SK-N-SH treated with all-trans-retinoic acid at 6 μM for 48 hours (cell line): ENCODE data around the gene TGM3.

ENCODE experiments used
- ATAC-seq: fragments of 200-7000 bp; cut with Tn5 transposase; 3 replicates; pipeline ENCODE4 v1.9.1; 2020; ENCODE audit warnings: mild to moderate bottlenecking, moderate library complexity
- ARNTL ChIP-seq: fragments of 450-650 bp; formaldehyde crosslinking; IDR thresholded peaks from 2 replicates; pipeline ENCODE4 v1.5.0; 2020; ENCODE audit warnings: low read depth, mild to moderate bottlenecking, moderate library complexity, borderline replicate concordance
- BACH2 ChIP-seq: fragments of 250-450 bp; sonication (Bioruptor Pico); IDR thresholded peaks from 2 replicates; pipeline ENCODE4 v1.9.0; 2021; ENCODE audit warnings: mild to moderate bottlenecking, borderline replicate concordance
- CREB5 ChIP-seq: fragments of 250-450 bp; sonication (Bioruptor Pico); IDR thresholded peaks from 2 replicates; pipeline ENCODE4 v1.5.1; 2020; ENCODE audit warnings: low read depth, mild to moderate bottlenecking, moderate library complexity
- CSDC2 ChIP-seq: fragments of 250-450 bp; sonication (Bioruptor Pico); IDR thresholded peaks from 2 replicates; pipeline ENCODE4 v1.5.0; 2020; ENCODE audit warnings: mild to moderate bottlenecking, moderate library complexity
- CSRNP3 ChIP-seq: fragments of 250-450 bp; sonication (Bioruptor Pico); IDR thresholded peaks from 2 replicates; pipeline ENCODE4 v1.5.1; 2021; ENCODE audit warnings: mild to moderate bottlenecking, moderate library complexity
- ESRRG ChIP-seq: fragments of 250-450 bp; sonication (Bioruptor Pico); IDR thresholded peaks from 2 replicates; pipeline ENCODE4 v1.6.1; 2021; ENCODE audit warnings: mild to moderate bottlenecking
- GLIS3 ChIP-seq: fragments of 250-450 bp; sonication (Bioruptor Pico); IDR thresholded peaks from 2 replicates; pipeline ENCODE4 v1.5.0; 2020; ENCODE audit warnings: mild to moderate bottlenecking, moderate library complexity
- ISL1 ChIP-seq: fragments of 250-450 bp; sonication (Bioruptor Pico); IDR thresholded peaks from 2 replicates; pipeline ENCODE4 v2.1.2; 2022; ENCODE audit warnings: mild to moderate bottlenecking, moderate library complexity
- OSR1 ChIP-seq: fragments of 250-450 bp; sonication (Bioruptor Pico); IDR thresholded peaks from 2 replicates; pipeline ENCODE4 v1.8.0; 2022; ENCODE audit warnings: moderate library complexity, mild to moderate bottlenecking, inconsistent platforms
- POU6F1 ChIP-seq: fragments of 250-450 bp; sonication (Bioruptor Pico); IDR thresholded peaks from 2 replicates; pipeline ENCODE4 v1.8.0; 2021; ENCODE audit warnings: low read depth, mild to moderate bottlenecking, moderate library complexity, borderline replicate concordance
- RARB ChIP-seq: fragments of 250-450 bp; sonication (Bioruptor Pico); IDR thresholded peaks from 2 replicates; pipeline ENCODE4 v1.8.0; 2021; ENCODE audit warnings: mild to moderate bottlenecking, moderate library complexity
- SNAI2 ChIP-seq: fragments of 250-450 bp; sonication (Bioruptor Pico); IDR thresholded peaks from 2 replicates; pipeline ENCODE4 v1.5.0; 2020; ENCODE audit warnings: mild to moderate bottlenecking, moderate library complexity
- TCF4 ChIP-seq: fragments of 250-450 bp; sonication (Bioruptor Pico); IDR thresholded peaks from 2 replicates; pipeline ENCODE4 v1.8.0; 2021; ENCODE audit warnings: mild to moderate bottlenecking, moderate library complexity, borderline replicate concordance
- TOX ChIP-seq: fragments of 250-450 bp; sonication (Bioruptor Pico); IDR thresholded peaks from 2 replicates; pipeline ENCODE4 v1.8.0; 2021; ENCODE audit warnings: mild to moderate bottlenecking, moderate library complexity, borderline replicate concordance
- ZNF70 ChIP-seq: fragments of 450-650 bp; formaldehyde crosslinking; IDR thresholded peaks from 2 replicates; pipeline ENCODE4 v1.5.0; 2020; ENCODE audit warnings: mild to moderate bottlenecking, moderate library complexity
- ZNF8 ChIP-seq: fragments of 450-650 bp; formaldehyde crosslinking; IDR thresholded peaks from 2 replicates; pipeline ENCODE4 v1.5.0; 2020; ENCODE audit warnings: mild to moderate bottlenecking, moderate library complexity
- TF ChIP-seq, protein P1 (sequence below): fragments of 250-450 bp; sonication (Bioruptor Pico); IDR thresholded peaks from 2 replicates; pipeline ENCODE4 v1.8.0; 2020; ENCODE audit warnings: mild to moderate bottlenecking, moderate library complexity, borderline replicate concordance
- TF ChIP-seq, protein P2 (sequence below): fragments of 250-450 bp; sonication (Bioruptor Pico); IDR thresholded peaks from 2 replicates; pipeline ENCODE4 v1.5.0; 2020; ENCODE audit warnings: mild to moderate bottlenecking, moderate library complexity

The TGM3 gene

DNA sequence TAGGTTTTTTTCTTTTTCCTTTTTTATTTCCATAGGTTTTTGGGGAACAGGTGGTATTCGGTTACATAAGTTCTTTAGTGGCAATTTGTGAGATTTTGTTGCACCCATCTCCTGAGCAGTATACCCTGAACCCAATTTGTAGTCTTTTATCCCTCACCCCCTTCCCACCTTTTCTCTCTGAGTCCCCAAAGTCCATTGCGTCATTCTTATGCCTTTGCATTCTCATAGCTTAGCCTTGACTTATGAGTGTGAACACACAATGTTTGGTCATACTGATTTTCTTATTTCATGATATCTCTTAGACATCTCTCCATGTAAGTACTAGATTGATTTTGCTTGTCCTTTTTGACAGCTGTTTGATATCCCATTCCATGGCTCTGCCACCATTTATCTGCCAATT lies 27.2 kb downstream of the TGM3 start:
- no peak for TF ChIP-seq CSDC2 (CRISPR knock-in tag)
- TF ChIP-seq TOX (CRISPR knock-in tag): no peak
- no peak for TF ChIP-seq TCF4 (CRISPR knock-in tag)
- no peak for TF ChIP-seq POU6F1 (CRISPR knock-in tag)
- TF ChIP-seq SNAI2: no peak
- TF ChIP-seq, all 23 proteins: peak for 0
- ATAC-seq: no peak

DNA sequence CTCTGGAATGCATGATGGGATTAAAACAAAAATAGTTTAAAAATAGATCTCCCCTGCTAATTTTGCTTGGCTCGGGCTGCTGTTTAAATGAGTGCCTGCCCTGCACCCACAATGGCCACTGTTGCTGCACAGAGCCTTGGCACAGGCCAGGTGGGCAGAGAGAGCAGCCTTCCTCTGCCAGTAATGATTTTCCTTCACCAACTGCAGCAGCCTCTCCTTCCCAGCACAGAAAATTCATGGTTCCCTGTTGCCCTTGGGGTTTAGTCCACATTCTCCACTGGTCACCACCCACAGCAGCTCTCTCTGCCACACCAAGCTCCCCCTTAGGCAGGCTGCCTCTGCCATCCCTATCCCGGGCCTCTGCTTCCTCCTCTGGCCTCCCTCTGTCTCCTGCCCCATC lies 30.2 kb downstream of the TGM3 start:
- no peak for TF ChIP-seq ZNF70 (CRISPR knock-in tag)
- TF ChIP-seq ZNF8 (CRISPR knock-in tag): no peak
- no peak for TF ChIP-seq SNAI2
- TF ChIP-seq BACH2 (CRISPR knock-in tag): no peak
- no peak for TF ChIP-seq ARNTL (CRISPR knock-in tag)
- TF ChIP-seq, protein P1, sequence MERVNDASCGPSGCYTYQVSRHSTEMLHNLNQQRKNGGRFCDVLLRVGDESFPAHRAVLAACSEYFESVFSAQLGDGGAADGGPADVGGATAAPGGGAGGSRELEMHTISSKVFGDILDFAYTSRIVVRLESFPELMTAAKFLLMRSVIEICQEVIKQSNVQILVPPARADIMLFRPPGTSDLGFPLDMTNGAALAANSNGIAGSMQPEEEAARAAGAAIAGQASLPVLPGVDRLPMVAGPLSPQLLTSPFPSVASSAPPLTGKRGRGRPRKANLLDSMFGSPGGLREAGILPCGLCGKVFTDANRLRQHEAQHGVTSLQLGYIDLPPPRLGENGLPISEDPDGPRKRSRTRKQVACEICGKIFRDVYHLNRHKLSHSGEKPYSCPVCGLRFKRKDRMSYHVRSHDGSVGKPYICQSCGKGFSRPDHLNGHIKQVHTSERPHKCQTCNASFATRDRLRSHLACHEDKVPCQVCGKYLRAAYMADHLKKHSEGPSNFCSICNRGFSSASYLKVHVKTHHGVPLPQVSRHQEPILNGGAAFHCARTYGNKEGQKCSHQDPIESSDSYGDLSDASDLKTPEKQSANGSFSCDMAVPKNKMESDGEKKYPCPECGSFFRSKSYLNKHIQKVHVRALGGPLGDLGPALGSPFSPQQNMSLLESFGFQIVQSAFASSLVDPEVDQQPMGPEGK (CRISPR knock-in tag): no peak
- TF ChIP-seq TCF4 (CRISPR knock-in tag): no peak
- TF ChIP-seq OSR1: no peak
- TF ChIP-seq CSRNP3: no peak
- TF ChIP-seq, protein P2, sequence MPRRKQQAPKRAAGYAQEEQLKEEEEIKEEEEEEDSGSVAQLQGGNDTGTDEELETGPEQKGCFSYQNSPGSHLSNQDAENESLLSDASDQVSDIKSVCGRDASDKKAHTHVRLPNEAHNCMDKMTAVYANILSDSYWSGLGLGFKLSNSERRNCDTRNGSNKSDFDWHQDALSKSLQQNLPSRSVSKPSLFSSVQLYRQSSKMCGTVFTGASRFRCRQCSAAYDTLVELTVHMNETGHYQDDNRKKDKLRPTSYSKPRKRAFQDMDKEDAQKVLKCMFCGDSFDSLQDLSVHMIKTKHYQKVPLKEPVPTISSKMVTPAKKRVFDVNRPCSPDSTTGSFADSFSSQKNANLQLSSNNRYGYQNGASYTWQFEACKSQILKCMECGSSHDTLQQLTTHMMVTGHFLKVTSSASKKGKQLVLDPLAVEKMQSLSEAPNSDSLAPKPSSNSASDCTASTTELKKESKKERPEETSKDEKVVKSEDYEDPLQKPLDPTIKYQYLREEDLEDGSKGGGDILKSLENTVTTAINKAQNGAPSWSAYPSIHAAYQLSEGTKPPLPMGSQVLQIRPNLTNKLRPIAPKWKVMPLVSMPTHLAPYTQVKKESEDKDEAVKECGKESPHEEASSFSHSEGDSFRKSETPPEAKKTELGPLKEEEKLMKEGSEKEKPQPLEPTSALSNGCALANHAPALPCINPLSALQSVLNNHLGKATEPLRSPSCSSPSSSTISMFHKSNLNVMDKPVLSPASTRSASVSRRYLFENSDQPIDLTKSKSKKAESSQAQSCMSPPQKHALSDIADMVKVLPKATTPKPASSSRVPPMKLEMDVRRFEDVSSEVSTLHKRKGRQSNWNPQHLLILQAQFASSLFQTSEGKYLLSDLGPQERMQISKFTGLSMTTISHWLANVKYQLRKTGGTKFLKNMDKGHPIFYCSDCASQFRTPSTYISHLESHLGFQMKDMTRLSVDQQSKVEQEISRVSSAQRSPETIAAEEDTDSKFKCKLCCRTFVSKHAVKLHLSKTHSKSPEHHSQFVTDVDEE: no peak
- no peak for TF ChIP-seq ESRRG
- TF ChIP-seq RARB (CRISPR knock-in tag): no peak
- TF ChIP-seq CSDC2 (CRISPR knock-in tag): no peak
- no peak for TF ChIP-seq GLIS3 (CRISPR knock-in tag)
- no peak for TF ChIP-seq ISL1 (CRISPR knock-in tag)
- TF ChIP-seq CREB5: no peak
- ATAC-seq: no peak

DNA sequence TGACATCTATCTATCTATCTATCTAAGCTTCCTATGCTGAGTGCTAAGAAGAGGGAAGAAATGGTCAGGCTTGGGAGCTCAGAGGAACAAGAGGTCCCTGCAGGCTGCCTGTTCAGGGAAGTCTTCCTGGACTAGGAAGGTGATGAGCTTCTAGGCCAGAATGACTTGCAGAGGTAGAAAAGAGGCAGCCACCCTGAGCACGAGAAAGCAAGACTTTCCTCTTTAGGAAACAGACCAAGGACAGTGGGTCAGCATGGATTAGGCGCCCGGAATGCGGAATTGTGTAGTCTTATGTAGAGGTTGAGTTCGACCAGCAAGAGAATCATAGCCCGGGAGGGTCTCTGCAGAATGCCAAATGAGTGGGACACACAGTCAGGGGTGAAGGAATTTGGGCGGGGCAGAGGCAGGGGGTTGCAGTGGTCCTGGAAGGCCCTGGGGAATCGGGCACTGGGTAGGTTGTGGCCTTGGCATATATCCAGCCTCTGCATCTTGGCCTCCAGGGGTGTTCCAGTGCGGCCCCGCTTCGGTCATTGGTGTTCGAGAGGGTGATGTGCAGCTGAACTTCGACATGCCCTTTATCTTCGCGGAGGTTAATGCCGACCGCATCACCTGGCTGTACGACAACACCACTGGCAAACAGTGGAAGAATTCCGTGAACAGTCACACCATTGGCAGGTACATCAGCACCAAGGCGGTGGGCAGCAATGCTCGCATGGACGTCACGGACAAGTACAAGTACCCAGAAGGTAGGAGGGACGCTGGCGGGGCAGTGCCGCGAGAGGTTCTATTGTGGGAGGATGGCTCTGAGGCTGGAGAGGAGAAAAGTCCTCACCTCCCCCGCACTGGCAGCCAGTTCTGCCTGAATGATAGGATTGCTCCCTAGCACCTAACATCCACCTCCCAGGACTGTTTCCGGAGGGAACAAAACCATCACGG lies 32.1 kb downstream of the TGM3 start:
- no peak for ATAC-seq
- no peak for TF ChIP-seq TOX (CRISPR knock-in tag)
- TF ChIP-seq POU6F1 (CRISPR knock-in tag): no peak
- no peak for TF ChIP-seq SNAI2
- TF ChIP-seq BACH2 (CRISPR knock-in tag): no peak
- no peak for TF ChIP-seq CSRNP3
- no peak for TF ChIP-seq ARNTL (CRISPR knock-in tag)
- no peak for TF ChIP-seq CSDC2 (CRISPR knock-in tag)
- no peak for TF ChIP-seq CREB5
- no peak for TF ChIP-seq GLIS3 (CRISPR knock-in tag)
- TF ChIP-seq RARB (CRISPR knock-in tag): no peak
- TF ChIP-seq TCF4 (CRISPR knock-in tag): no peak
- TF ChIP-seq, protein P1 (CRISPR knock-in tag): no peak
- TF ChIP-seq ISL1 (CRISPR knock-in tag): no peak
